ENCODE results near the gene NDFIP2. TPM values are rescaled to one million over a fixed set of nuclear protein-coding genes. Genes with fewer than 3 reads are reported as not detected.

Gene NDFIP2
- total RNA-seq, result 26.9 TPM
- long read RNA-seq, full-length matches to known transcripts, result 41 of 56 reads
- long read RNA-seq, partial matches to known transcripts, result 5 of 56 reads
- long read RNA-seq, other reads (novel, unspliced or antisense), result 10 of 56 reads

GRCh38 chr13:79480954-79481684 lies at the start of gene NDFIP2:
Gene NDFIP2 (plus strand): TSS chr13:79481155. CDS start chr13:79481204, 49 bp downstream.
- intact Hi-C loops (cut with DNase I), result loop anchor here (5.0 kb wide), 1 partner anchor 74 kb away; the partner anchor contains the start of gene RBM26

GRCh38 chr13:79432086-79432485 lies 48.9 kb upstream of the NDFIP2 start:
- intact Hi-C loops (cut with DNase I), result no loop called here

More at GRCh38 chr13:79480954-79481684, at the start of gene NDFIP2:
- DNase-seq (ENCODE audit: low spot score), result peak; percentile 91

GRCh38 chr13:79432992-79433391 lies 48.0 kb upstream of the NDFIP2 start:
- intact Hi-C loops (cut with DNase I), result no loop called here
- no peak for DNase-seq (ENCODE audit: low spot score)

More at GRCh38 chr13:79432086-79432485, 48.9 kb upstream of the NDFIP2 start:
- no peak for DNase-seq (ENCODE audit: low spot score)

GRCh38 chr13:79434556-79434955 lies 46.4 kb upstream of the NDFIP2 start:
- DNase-seq (ENCODE audit: low spot score), result no peak
- intact Hi-C loops (cut with DNase I), result no loop called here

GRCh38 chr13:79435561-79435990 lies 45.4 kb upstream of the NDFIP2 start:
- intact Hi-C loops (cut with DNase I), result no loop called here
- DNase-seq (ENCODE audit: low spot score), result no peak

DNA sequence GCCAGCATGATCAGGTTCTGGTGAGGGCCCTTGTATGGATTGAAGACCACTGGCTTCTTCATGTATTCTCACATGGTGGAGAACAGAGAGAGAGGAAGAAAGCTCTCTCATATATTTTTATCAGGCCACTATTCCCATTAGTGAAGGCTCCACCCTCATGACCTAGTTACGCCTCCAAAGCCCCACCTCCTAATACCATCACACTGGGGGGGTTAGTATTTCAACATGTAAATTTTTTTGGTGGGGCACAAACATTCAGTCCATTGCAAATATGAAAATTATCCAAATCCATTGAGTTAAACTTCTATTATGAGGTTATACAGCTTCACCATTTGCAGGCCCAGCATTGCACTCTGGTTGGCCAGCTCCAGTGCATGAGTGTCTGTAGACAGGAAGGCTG lies 41.7 kb upstream of the NDFIP2 start:
- no peak for DNase-seq (ENCODE audit: low spot score)

GRCh38 chr13:79440958-79441528 lies 39.9 kb upstream of the NDFIP2 start:
- no peak for DNase-seq (ENCODE audit: low spot score)
- intact Hi-C loops (cut with DNase I), result no loop called here

More for the DNA sequence above, 41.7 kb upstream of the NDFIP2 start:
- intact Hi-C loops (cut with DNase I), result no loop called here

- intact Hi-C loops (cut with DNase I), result no loop called here
- DNase-seq (ENCODE audit: low spot score), result no peak
These were observed 38.7 kb upstream of the NDFIP2 start for GRCh38 chr13:79442221-79442620.

GRCh38 chr13:79442706-79443105 lies 38.2 kb upstream of the NDFIP2 start:
- intact Hi-C loops (cut with DNase I), result no loop called here
- no peak for DNase-seq (ENCODE audit: low spot score)

GRCh38 chr13:79445968-79446645 lies 34.8 kb upstream of the NDFIP2 start:
- DNase-seq (ENCODE audit: low spot score), result no peak

GRCh38 chr13:79447141-79447540 lies 33.8 kb upstream of the NDFIP2 start:
- intact Hi-C loops (cut with DNase I), result no loop called here
- DNase-seq (ENCODE audit: low spot score), result no peak

More at GRCh38 chr13:79445968-79446645, 34.8 kb upstream of the NDFIP2 start:
- intact Hi-C loops (cut with DNase I), result no loop called here

GRCh38 chr13:79447741-79448140 lies 33.2 kb upstream of the NDFIP2 start:
- intact Hi-C loops (cut with DNase I), result no loop called here
- no peak for DNase-seq (ENCODE audit: low spot score)

GRCh38 chr13:79448413-79448812 lies 32.5 kb upstream of the NDFIP2 start:
- intact Hi-C loops (cut with DNase I), result no loop called here

GRCh38 chr13:79450110-79450509 lies 30.8 kb upstream of the NDFIP2 start:
- intact Hi-C loops (cut with DNase I), result no loop called here
- no peak for DNase-seq (ENCODE audit: low spot score)

More at GRCh38 chr13:79448413-79448812, 32.5 kb upstream of the NDFIP2 start:
- no peak for DNase-seq (ENCODE audit: low spot score)

- no peak for DNase-seq (ENCODE audit: low spot score)
- intact Hi-C loops (cut with DNase I), result no loop called here
These were observed 29.4 kb upstream of the NDFIP2 start for GRCh38 chr13:79451500-79451962.

GRCh38 chr13:79452239-79452913 lies 28.6 kb upstream of the NDFIP2 start:
- intact Hi-C loops (cut with DNase I), result no loop called here
- no peak for DNase-seq (ENCODE audit: low spot score)

DNA sequence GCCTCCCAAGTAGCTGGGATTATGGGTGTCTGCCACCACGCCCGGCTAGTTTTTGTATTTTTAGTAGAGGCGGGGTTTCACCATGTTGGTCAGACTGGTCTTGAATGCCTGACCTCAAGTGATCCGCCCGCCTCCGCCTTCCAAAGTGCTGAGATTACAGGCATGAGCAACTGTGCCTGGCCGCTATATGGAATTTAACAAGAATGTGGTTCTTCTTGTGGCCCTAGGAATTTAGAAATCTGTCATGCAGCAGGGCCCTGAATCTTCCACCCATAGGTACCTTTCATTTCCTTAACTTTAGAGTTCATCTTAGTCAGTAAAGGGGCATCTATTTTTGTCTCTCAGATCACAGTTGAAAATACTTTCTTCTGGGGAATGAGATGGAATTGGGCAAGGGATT lies 25.6 kb upstream of the NDFIP2 start:
- intact Hi-C loops (cut with DNase I), result no loop called here
- DNase-seq (ENCODE audit: low spot score), result no peak

GRCh38 chr13:79456051-79456450 lies 24.9 kb upstream of the NDFIP2 start:
- intact Hi-C loops (cut with DNase I), result no loop called here
- no peak for DNase-seq (ENCODE audit: low spot score)

GRCh38 chr13:79456656-79457365 lies 24.1 kb upstream of the NDFIP2 start:
- no peak for DNase-seq (ENCODE audit: low spot score)
- intact Hi-C loops (cut with DNase I), result no loop called here

All from cardiac septum (tissue), 1 donor.